ENCODE measurements around the gene S100A16. TPM values are rescaled to one million over a fixed set of nuclear protein-coding genes. Genes with fewer than 3 reads are reported as not detected.
"Not testable (repeated sequence)": the region's sequence is repeated elsewhere in the genome, so short reads cannot be mapped to it uniquely, and the experiment has no call there.

Gene S100A16
- total and polyA plus RNA-seq, 8 donors = 8.9 to 361 (median 120) TPM

DNA sequence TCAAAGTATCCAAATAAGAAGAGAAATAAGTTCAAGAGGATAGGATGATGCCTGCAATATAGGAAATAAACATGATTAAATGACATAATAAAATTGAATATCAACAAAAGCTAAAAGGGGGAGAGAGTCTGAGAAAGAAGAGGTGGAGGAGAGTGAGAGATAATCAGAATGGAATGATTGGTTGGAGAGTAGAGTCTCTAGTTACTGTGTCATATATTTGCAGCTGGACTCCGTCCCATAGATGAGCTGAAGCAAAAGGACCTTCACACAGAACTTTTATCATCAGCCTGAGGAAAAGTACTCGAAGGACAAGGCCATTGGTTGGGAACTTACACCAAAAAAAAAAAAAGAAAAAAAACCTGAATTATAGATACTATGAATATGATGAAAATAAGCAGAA is 24.5 kb downstream of the S100A16 start:
- DNase-seq = no peak
- TF ChIP-seq POLR2A (IDR thresholded peaks at IDR 0.05) (no peak), POLR2AphosphoS5 (IDR thresholded peaks at IDR 0.05) (no peak)
- Histone ChIP-seq H3K27me3 (no peaks in the 10 kb centered on the region), H3K36me3 (no peaks in the 10 kb centered on the region), H3K27ac (no peak overlapping the region), H3K4me3 (no peak overlapping the region), H3K9me3 (no peaks in the 10 kb centered on the region), H3K4me1 (peaks cover 0 to 16% (median 4%) of the 10 kb centered on the region in 4 donors)
- 83 to 91% (median 89%) methylated on average over 2 of the region's 2 CpGs for WGBS, 5 donors
- intact Hi-C loops (cut with DNase I; ENCODE audit: low total_unique reads) = no loop called here

DNA sequence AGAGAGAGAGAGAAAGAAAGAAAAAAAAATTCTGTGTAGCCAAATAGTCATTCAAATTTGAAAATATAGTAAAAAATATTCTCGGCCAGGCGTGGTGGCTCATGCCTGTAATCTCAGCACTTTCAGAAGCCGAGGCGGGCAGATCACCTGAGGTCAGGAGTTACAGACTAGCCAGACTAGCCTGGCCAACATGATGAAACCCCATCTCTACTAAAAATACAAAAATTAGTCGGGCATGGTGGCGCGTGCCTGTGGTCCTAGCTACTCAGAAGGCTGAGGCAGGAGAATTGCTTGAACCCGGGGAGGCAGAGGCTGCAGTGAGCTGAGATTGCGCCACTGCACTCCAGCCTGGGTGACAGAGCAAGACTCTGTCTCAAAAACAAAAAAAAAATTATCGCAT is 24.9 kb downstream of the S100A16 start:
- H3K27ac ChIP-seq; DNase-seq; H3K4me3 ChIP-seq; intact Hi-C loops (cut with DNase I; ENCODE audit: low total_unique reads); H3K27me3 ChIP-seq; H3K9me3 ChIP-seq; H3K36me3 ChIP-seq: not testable (repeated sequence)
- WGBS, 5 donors = 91 to 96% (median 94%) methylated on average over 10 of the region's 10 CpGs
- H3K4me1 ChIP-seq = peaks cover 0 to 12% (median 2%) of the 10 kb centered on the region in 4 donors

DNA sequence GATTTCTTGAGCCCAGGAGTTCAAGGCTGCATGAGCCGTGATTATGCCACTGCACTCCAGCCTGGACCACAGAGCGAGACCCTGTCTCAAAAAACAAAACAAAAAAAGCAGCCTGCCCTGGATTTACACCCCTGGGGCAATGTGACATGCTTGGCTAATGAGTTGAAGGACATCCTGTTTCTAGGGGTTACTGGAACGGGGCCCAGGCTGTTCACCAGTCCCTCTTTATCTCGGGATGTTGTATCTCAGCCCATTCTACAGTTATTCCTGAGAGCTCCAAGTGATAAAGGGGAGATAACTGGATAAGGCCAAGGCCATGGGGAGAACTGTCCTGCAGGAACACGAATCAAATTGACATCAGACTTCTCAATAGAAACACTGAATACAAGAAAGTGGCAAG is 25.6 kb downstream of the S100A16 start:
- TF ChIP-seq EP300 (IDR thresholded peaks at IDR 0.05) (no peak), POLR2AphosphoS5 (IDR thresholded peaks at IDR 0.05) (no peak)
- TF ChIP-seq, protein P1, sequence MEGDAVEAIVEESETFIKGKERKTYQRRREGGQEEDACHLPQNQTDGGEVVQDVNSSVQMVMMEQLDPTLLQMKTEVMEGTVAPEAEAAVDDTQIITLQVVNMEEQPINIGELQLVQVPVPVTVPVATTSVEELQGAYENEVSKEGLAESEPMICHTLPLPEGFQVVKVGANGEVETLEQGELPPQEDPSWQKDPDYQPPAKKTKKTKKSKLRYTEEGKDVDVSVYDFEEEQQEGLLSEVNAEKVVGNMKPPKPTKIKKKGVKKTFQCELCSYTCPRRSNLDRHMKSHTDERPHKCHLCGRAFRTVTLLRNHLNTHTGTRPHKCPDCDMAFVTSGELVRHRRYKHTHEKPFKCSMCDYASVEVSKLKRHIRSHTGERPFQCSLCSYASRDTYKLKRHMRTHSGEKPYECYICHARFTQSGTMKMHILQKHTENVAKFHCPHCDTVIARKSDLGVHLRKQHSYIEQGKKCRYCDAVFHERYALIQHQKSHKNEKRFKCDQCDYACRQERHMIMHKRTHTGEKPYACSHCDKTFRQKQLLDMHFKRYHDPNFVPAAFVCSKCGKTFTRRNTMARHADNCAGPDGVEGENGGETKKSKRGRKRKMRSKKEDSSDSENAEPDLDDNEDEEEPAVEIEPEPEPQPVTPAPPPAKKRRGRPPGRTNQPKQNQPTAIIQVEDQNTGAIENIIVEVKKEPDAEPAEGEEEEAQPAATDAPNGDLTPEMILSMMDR (IDR thresholded peaks at IDR 0.05) = no peak
- Histone ChIP-seq H3K9me3 (no peaks in the 10 kb centered on the region), H3K4me1 (peaks cover 0 to 5% (median 0%) of the 10 kb centered on the region in 4 donors), H3K36me3 (no peaks in the 10 kb centered on the region), H3K27ac (no peak overlapping the region), H3K4me3 (no peak overlapping the region), H3K27me3 (no peaks in the 10 kb centered on the region)
- 48 to 53% (median 51%) methylated on average over 5 of the region's 5 CpGs for WGBS, 5 donors
- no peak for DNase-seq
- intact Hi-C loops (cut with DNase I; ENCODE audit: low total_unique reads) = no loop called here

DNA sequence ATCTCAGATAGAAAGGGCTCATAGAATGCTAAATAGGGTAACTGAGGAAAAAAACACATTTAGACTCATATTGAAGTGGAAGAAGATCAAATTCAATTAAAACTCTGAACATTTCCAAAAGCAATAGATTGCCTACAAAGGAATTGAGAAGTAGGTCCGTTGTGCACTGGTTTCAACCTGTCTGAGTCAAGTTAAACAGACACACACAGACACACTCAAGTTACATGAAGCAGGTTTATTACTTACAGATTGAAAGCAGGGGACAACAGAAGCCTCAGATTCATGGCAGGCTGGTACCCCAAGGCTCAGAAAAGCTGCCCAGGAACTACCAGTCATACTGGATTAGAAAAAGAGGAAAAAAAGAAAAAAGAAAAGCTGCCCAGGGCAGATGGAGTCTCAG is 26.6 kb downstream of the S100A16 start:
- H3K4me3 ChIP-seq = no peak overlapping the region
- intact Hi-C loops (cut with DNase I; ENCODE audit: low total_unique reads) = no loop called here
- 29 to 58% (median 45%) methylated on average over 1 of the region's 1 CpG for WGBS, 5 donors

DNA sequence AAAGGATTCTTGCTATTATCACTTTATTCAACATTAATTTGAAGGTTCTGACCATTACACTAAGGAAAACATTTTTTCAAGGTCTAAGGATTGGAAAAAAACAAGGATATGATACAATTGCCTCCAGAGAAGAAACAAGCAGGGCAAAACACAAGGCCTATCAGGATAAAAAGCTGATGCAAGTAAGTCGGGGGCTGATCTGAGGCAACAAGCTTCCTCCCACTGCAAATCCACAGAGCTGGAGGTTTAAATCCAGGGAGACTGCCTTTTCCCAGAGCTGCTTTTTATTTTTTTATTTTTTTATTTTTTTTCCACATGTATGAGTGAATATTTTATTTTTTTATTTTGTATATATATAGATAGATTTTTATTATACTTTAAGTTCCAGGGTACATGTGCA is 27.9 kb downstream of the S100A16 start:
- Histone ChIP-seq H3K4me1 (no peaks in the 10 kb centered on the region), H3K9me3 (no peaks in the 10 kb centered on the region), H3K27ac (no peak overlapping the region), H3K4me3 (no peak overlapping the region), H3K27me3 (no peaks in the 10 kb centered on the region), H3K36me3 (no peaks in the 10 kb centered on the region)
- intact Hi-C loops (cut with DNase I; ENCODE audit: low total_unique reads) = no loop called here
- TF ChIP-seq EP300 (IDR thresholded peaks at IDR 0.05) (no peak), POLR2A (IDR thresholded peaks at IDR 0.05) (no peak), POLR2AphosphoS5 (IDR thresholded peaks at IDR 0.05) (no peak)
- TF ChIP-seq, protein P1 (IDR thresholded peaks at IDR 0.05) = no peak
- DNase-seq = no peak
- WGBS, 5 donors = 84 to 97% (median 96%) methylated on average over 1 of the region's 1 CpG

More for the DNA sequence above, 26.6 kb downstream of the S100A16 start:
- Histone ChIP-seq H3K27me3 (no peaks in the 10 kb centered on the region), H3K27ac (no peak overlapping the region), H3K4me1 (no peaks in the 10 kb centered on the region), H3K36me3 (no peaks in the 10 kb centered on the region), H3K9me3 (no peaks in the 10 kb centered on the region)
- no peak for TF ChIP-seq POLR2A (IDR thresholded peaks at IDR 0.05)
- TF ChIP-seq EP300 (IDR thresholded peaks at IDR 0.05) = no peak
- TF ChIP-seq, protein P1 (IDR thresholded peaks at IDR 0.05) = no peak
- no peak for TF ChIP-seq POLR2AphosphoS5 (IDR thresholded peaks at IDR 0.05)
- DNase-seq = no peak

Data from stomach (tissue), 9 donors.